ENCODE data around the gene RPUSD1.

- TF ChIP-seq CTCF (IDR thresholded peaks at IDR 0.05) (no peak), POLR2A (IDR thresholded peaks at IDR 0.05) (no peak)
Observed at GRCh38 chr16:799948-800833, 12.0 kb upstream of the RPUSD1 start, which contains the start of gene GNG13.

Measured in upper lobe of left lung (tissue), 4 donors.